HG03378 (cell line): ENCODE data around the gene RIPOR3.
"Not testable (repeated sequence)": the region's sequence is repeated elsewhere in the genome, so short reads cannot be mapped to it uniquely, and the experiment has no call there.

Experiments used
- ATAC-seq: cut with Tn5 transposase; IDR thresholded peaks from one replicate; pipeline ENCODE4 v1.9.1; 2021; ENCODE audit warnings: mild to moderate bottlenecking, moderate library complexity; ENCODE audit not compliant: unreplicated experiment

The RIPOR3 gene

DNA sequence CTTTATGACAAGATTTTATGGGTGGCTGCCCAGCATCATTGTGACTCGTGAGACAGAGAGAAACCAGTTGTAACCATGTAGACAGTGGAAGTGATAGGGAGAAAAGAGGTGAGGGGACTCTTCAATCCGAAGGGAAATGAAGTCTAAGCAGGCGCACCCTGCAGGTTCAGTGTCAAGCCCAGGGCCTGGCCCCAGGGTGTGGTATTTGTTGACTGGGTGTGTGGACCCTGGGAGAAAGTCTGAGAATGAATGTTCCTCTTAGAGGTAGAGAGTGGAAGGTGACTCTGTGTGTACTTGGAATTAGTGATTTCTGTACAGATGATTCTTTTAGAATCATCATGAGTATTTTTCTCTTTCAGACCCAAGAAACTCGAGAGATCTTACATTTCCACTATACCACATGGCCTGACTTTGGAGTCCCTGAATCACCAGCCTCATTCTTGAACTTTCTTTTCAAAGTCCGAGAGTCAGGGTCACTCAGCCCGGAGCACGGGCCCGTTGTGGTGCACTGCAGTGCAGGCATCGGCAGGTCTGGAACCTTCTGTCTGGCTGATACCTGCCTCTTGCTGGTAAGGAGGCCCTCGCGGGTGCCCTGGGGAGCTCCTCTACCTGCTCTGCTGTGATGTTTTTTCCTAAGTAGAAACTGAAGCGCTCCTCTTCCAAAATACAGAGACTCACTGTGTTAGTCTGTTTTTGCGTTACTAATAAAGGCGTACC, 113.1 kb downstream of the RIPOR3 start:
- no peak for ATAC-seq

DNA sequence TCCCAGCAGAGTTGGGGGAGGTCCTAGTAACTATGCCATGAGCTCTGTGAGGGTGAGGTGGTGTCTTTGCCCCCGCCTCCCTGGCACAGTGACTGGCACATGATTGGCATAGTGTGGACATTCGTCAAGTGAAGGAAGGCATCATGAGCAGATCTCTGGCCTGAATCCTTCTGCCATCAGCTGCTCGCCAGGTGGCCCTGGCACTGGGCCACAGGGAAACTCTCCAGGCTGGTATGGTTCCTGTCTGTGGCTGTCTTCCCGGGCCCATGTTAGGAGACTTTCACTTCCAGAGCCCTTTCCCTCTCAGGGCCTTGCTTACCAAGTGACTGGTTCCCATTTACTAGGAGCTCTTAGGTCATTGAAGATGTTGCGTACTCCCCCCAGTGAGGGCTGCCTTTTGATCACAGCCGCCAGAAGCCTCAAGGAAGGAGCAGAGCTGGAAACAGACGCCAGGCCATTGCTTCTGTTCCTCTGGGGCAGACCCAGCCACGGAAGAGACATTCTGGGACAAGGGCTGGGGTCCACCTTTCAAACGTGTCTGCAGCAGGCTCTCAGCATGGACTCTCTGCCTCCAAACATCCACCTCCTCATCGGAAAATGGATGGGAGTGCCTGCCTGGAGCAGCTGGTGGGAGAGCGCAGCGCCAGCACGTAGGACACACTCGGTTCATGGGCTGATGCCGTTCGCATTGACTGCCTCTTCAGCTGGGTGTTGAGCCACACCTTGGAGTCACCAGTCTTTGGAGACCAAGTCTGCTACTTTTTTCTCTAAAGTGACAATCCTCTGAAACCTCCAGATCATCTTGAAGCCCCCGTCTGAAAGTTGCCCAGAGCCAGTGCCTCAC, 113.9 kb downstream of the RIPOR3 start:
- no peak for ATAC-seq

- no peak for ATAC-seq
These were observed 115.2 kb downstream of the RIPOR3 start for GRCh38 chr20:50575865-50576720.

GRCh38 chr20:50574586-50574985, 116.8 kb downstream of the RIPOR3 start:
- ATAC-seq, result no peak

GRCh38 chr20:50574108-50574507, 117.2 kb downstream of the RIPOR3 start:
- no peak for ATAC-seq

- ATAC-seq, result no peak
These were observed 118.2 kb downstream of the RIPOR3 start for GRCh38 chr20:50572938-50573777.

DNA sequence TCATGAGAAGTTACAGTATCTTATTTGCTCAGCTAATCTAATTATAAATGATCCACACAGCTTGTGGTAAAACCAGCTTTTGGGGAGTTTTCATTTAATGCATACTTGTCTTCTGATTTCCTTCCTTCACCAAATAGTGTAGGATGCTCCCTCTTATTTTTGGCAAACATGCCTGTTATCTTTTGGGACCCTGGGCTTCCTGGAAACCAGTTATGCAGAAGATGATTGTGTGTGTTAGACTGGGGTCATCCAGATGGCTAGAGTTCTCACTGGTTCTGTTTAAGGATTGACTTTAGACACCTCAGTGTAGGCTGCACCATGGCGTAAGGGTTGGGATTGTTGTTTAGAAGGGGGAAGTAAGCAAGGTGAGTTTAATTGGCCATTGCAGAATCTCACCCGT, 119.9 kb downstream of the RIPOR3 start:
- no peak for ATAC-seq

DNA sequence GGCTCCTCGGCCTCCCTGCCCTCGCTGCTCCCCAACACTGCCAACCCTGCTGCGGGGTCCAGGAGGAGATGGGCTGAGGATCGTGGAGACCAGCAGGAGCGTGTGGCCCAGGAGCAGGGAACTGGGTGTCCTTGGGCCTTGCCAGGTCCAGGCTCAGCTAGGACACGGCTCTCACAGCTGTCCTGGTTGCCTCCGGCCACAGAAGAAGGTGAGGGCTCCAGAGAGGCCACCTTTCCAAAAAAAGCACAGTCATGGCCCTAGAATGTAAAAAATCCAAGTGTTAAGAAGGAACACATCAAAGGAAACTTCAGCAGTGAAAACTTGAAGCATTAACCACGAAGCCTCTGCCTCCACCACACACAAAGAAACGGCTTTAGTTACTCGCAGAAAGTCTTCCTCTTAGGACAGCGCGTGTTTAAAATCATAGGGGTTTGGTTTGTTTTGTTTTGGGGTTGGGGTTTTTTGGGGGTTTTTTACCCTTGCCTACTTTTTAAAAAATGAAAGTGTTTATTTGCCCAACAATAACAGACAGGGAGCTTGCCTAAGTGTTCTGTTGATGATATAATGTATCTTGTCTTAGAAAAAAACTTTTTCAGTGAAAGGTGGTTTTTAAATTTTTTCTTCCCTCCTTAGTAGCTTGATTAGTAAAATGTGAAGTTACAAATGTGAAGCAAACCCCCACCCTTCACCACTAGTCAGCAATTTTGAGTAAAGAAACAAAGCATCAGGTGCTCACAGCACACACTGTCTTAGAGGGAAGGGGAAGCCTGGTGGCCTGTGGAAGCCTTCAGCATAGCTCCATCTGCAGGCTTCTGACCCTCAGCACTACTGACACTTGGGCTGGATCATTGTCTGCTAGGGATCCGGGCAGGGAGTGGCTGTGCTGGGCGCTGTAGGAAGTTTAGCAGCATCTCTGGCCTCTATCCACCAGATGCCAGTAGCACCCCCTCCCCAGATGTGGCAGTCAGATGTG, 121.2 kb downstream of the RIPOR3 start:
- ATAC-seq, result peak; percentile 66

DNA sequence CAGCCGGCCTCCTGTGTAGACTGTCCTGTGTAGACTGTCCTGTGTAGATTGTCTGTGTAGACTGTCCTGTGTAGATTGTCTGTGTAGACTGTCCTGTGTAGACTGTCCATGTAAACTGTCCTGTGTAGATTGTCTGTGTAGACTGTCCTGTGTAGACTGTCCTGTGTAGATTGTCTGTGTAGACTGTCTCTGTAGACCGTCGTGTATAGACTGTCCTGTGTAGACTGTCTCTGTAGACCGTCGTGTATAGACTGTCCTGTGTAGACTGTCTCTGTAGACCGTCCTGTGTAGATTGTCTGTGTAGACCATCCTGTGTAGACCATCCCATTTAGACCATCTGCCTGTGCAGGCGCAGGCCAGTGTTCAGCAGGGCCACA, 121.9 kb downstream of the RIPOR3 start:
- not testable (repeated sequence) for ATAC-seq

DNA sequence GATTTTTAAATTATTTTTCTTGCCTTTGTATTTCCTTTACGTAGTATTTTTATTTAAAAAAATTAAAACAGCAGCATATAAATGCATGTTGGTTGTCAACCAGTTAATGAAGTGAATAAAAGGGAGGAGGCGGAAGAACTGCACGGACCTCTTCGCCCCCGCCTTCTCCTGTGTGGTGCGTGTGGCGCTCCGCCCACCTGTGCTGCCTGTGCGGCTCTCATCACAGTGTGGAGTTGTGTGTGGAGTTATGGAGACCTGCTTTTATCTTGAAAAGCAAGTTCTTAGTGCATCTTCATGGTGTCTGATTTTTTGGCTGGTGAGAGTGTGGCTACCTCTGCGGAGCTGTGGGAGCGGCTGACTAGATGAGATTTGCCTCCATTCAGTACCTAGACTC, 122.8 kb downstream of the RIPOR3 start:
- no peak for ATAC-seq

DNA sequence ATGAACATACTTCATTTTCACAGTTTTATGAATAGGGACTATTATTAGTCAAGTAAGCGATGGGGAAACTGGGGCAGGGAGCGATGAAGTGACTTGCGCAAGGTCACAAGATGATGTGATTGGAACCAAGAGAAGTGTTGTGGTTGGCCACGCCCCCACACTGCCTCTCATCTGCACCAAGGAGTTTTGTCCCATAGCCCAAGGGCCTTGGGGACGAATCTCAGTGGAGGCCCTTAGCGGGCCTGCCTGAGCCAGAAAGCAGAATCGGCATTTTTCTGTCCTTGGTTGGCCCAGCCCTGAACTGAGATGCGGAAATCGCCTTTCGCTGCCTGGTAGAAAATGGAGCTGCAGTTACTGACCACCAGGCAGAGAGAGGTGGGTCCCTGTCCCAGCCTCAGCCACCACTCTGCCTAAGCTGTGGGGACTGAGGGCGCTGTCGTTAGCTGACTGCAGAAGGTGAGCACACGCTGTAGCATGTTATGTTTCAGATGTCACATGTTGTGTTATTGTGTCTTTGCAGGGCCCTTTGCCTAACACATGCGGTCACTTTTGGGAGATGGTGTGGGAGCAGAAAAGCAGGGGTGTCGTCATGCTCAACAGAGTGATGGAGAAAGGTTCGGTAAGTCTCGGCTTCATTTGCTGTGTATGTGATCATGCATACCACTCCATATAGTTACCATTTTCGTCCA, 123.3 kb downstream of the RIPOR3 start:
- no peak for ATAC-seq

DNA sequence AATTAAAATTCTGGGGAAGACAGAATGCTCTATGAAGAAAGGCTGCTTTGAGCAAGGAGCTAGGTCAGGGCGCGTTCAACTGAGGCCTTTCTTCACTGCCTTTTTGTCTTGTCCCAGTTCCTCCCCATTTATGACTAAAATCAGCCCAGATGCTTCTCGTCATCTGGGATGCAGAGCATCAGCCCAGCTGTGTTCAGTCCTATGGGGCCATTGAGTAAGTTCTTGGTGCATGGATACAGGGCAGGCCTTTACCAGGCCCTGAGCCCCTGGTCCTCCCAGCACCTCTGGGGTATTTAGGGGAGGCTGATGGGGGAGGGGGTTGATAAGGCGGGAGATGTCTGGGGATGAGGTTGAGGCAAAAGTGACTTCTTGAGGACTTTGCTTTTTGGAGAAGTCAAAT, 125.5 kb downstream of the RIPOR3 start:
- ATAC-seq, result no peak

DNA sequence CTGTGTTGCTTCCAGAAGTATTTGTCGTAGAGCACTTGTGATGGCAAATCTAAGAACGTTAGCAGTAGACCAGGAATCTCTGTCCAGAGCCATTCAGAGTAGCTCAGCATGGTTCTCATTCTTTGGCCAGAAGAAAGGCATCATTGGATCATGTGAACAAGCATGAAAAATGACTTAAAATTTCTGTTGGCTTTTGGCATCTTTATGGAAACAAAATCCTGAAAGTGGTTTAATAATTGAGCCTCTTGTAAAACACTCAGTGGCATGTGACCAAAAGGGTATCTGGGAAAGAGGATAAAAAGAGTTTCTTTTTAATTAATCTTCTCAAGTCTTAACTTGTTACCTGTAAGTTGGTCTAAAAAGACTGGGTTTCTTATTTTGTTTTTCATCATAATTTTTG, 126.0 kb downstream of the RIPOR3 start:
- ATAC-seq, result no peak

- ATAC-seq, result no peak
These were observed 128.0 kb downstream of the RIPOR3 start for GRCh38 chr20:50563133-50563944.

DNA sequence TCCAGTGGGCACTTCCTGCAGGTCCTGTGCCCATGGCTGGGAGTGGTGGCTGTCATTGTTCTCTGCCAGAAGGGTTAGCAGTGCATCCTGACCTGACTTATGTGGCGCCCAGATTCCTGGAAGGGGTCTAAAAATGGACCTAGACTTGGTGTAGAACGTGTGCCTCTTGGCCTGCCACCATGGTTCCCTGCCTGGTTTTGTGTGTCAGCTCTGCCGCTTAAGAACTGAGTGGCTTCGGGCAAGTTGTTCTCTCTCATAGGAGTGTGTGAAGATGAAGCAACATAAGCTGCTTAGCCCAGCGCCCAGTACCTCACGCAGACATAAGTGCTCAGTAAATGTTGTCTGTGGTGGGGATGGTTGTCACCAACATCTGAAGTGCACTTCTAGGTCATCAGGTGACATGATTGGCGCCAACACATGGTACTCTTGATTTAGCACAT, 129.1 kb downstream of the RIPOR3 start:
- no peak for ATAC-seq

- ATAC-seq, result no peak
These were observed 129.8 kb downstream of the RIPOR3 start for GRCh38 chr20:50561379-50562078.

DNA sequence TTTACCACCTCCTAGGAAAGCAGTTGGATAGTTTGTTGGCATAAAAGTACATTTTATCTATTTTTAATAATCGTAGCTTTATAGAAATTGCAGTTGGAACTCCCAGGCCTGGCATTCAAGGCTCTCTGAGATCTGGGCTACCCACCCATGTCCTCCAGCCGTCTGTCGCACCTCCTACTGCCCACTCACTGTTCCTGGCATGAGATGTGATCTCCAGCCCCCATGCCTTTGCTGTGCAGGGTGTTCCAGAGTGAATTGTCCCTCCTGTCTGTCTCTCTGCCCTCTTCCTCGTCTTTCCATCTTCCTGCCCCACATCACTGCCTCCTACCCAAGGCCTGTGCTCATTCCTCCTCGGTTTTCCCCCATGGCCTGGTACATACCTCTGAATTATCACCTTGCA, 130.5 kb downstream of the RIPOR3 start:
- no peak for ATAC-seq
